ENCODE results near the gene OMA1.
"Not testable (repeated sequence)": the region's sequence is repeated elsewhere in the genome, so short reads cannot be mapped to it uniquely, and the experiment has no call there.

The OMA1 gene

GRCh38 chr1:58543260-58543659, 3.3 kb downstream of the OMA1 start:
- H3K27ac ChIP-seq: no peak overlapping the region
- TF ChIP-seq ZFX (IDR thresholded peaks at IDR 0.05): no peak
- no peak for TF ChIP-seq CTCF (conservative IDR thresholded peaks at IDR 0.05)

- no peak overlapping the region for H3K27ac ChIP-seq
- no peak for TF ChIP-seq ZFX (IDR thresholded peaks at IDR 0.05)
These were observed 7.0 kb downstream of the OMA1 start for GRCh38 chr1:58539553-58539952.

- TF ChIP-seq CTCF (conservative IDR thresholded peaks at IDR 0.05) (no peak), ZFX (IDR thresholded peaks at IDR 0.05) (no peak)
- H3K27ac ChIP-seq: no peak overlapping the region
These were observed 7.7 kb downstream of the OMA1 start for GRCh38 chr1:58538821-58539220.

GRCh38 chr1:58531842-58532241, 14.7 kb downstream of the OMA1 start:
- H3K27ac ChIP-seq: not testable (repeated sequence)

GRCh38 chr1:58529284-58529683, 17.2 kb downstream of the OMA1 start:
- no peak overlapping the region for H3K27ac ChIP-seq
- TF ChIP-seq CTCF (conservative IDR thresholded peaks at IDR 0.05): no peak
- TF ChIP-seq ZFX (IDR thresholded peaks at IDR 0.05): no peak

- TF ChIP-seq ZFX (IDR thresholded peaks at IDR 0.05): no peak
- TF ChIP-seq CTCF (conservative IDR thresholded peaks at IDR 0.05): no peak
- H3K27ac ChIP-seq: no peak overlapping the region
These were observed 18.0 kb downstream of the OMA1 start for GRCh38 chr1:58528518-58528917.

- no peak for TF ChIP-seq ZFX (IDR thresholded peaks at IDR 0.05)
- TF ChIP-seq CTCF (conservative IDR thresholded peaks at IDR 0.05): no peak
These were observed 22.1 kb downstream of the OMA1 start for GRCh38 chr1:58524353-58524945.

GRCh38 chr1:58515794-58516401, 30.6 kb downstream of the OMA1 start:
- peak; percentile 77 for TF ChIP-seq CTCF (conservative IDR thresholded peaks at IDR 0.05)
- no peak for TF ChIP-seq ZFX (IDR thresholded peaks at IDR 0.05)
- H3K27ac ChIP-seq: no peak overlapping the region

More at GRCh38 chr1:58524353-58524945, 22.1 kb downstream of the OMA1 start:
- no peak overlapping the region for H3K27ac ChIP-seq

Data from C4-2B (cell line).